ENCODE results near the gene PLPPR3.

DNA sequence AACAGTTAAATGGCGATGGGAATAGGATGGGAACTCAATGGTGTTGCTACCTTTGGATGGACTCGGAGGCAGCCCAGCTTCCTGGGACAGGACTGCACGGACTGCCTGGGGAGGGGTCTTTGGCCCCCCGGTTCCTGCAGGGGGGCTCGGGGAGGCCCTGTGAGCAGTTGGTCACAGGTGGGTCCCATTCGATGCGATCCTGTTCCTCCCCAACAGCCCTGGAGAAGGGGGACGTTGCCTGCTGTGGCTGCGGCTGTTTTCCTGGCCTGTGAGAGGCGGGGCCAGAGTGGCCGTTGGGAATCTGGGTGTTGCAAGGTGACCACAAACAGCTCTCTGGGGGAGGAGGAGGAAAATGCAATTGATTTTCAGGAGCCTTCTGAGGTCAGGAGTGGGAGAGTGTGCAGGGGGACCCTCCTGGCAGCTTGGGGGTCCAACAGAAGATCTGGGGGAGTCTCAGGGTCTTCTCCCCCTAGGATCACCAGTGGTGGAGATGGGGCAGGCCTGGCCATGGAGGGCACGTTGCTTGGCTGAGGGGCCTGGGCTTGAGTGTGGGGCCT is 1.9 kb upstream of the PLPPR3 start:
- TF ChIP-seq, protein P1, sequence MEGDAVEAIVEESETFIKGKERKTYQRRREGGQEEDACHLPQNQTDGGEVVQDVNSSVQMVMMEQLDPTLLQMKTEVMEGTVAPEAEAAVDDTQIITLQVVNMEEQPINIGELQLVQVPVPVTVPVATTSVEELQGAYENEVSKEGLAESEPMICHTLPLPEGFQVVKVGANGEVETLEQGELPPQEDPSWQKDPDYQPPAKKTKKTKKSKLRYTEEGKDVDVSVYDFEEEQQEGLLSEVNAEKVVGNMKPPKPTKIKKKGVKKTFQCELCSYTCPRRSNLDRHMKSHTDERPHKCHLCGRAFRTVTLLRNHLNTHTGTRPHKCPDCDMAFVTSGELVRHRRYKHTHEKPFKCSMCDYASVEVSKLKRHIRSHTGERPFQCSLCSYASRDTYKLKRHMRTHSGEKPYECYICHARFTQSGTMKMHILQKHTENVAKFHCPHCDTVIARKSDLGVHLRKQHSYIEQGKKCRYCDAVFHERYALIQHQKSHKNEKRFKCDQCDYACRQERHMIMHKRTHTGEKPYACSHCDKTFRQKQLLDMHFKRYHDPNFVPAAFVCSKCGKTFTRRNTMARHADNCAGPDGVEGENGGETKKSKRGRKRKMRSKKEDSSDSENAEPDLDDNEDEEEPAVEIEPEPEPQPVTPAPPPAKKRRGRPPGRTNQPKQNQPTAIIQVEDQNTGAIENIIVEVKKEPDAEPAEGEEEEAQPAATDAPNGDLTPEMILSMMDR (IDR thresholded peaks at IDR 0.05): no peak
- TF ChIP-seq POLR2AphosphoS5 (IDR thresholded peaks at IDR 0.05; ENCODE audit: low read depth, low read length) (no peak), FOSL2 (IDR thresholded peaks at IDR 0.05; ENCODE audit: borderline replicate concordance, low read depth) (no peak)
